Panc1 (cell line): ENCODE measurements around the gene VPS29. TPM values are rescaled to one million over a fixed set of nuclear protein-coding genes. Genes with fewer than 3 reads are reported as not detected.

Experiments used
- ATAC-seq: fragments of 200-7000 bp; cut with Tn5 transposase; 2 replicates; pipeline ENCODE4 v1.9.1; 2020; ENCODE audit warnings: mild to moderate bottlenecking, moderate library complexity
- Bru-seq: library from RNA; stranded (reverse); fragments of 400-500 nt; gene quantifications from one replicate; lab custom pipeline; 2021; lab: Mats Ljungman, UMichigan
- BruChase-seq, 2 experiments: library from RNA; stranded (reverse); fragments of 400-500 nt; gene quantifications; one replicate each; lab custom pipeline; 2021; lab: Mats Ljungman, UMichigan
- BruUV-seq: library from RNA; stranded (reverse); fragments of 400-500 nt; replicated peaks from 2 replicates; lab custom pipeline; 2021; lab: Mats Ljungman, UMichigan
- CTCF ChIA-PET: fragments of 300-600 bp; sonication (Branson Sonifier 250); formaldehyde crosslinking; loops from one replicate; lab custom pipeline; 2022; ENCODE audit warnings: antibody characterized with exemption; lab: Charles Lee
- POLR2A ChIA-PET: fragments of 300-600 bp; sonication (Branson Sonifier 250); formaldehyde crosslinking; loops from one replicate; lab custom pipeline; 2022; ENCODE audit warnings: antibody characterized with exemption; lab: Charles Lee
- DNase-seq: peaks from one replicate; pipeline ENCODE4 v3.0.0-alpha.2; 2010; ENCODE audit warnings: low read depth, low spot score
- H3K27ac ChIP-seq: 2 replicates; pipeline ENCODE4 v1.5.1; 2011; ENCODE audit warnings: mild to moderate bottlenecking, low read length, inconsistent platforms
- H3K27me3 ChIP-seq: fragments of 200-500 bp; sonication (Bioruptor generic); 2 replicates; pipeline ENCODE4 v1.6.0; 2014; ENCODE audit warnings: low read length, inconsistent platforms; ENCODE audit not compliant: control insufficient read depth, insufficient read depth
- H3K36me3 ChIP-seq: fragments of 200-500 bp; sonication (Bioruptor generic); 2 replicates; pipeline ENCODE4 v1.5.1; 2014; ENCODE audit warnings: inconsistent platforms, mild to moderate bottlenecking, low read length, moderate library complexity; ENCODE audit not compliant: control insufficient read depth, insufficient read depth
- H3K4me1 ChIP-seq: 2 replicates; pipeline ENCODE4 v1.5.1; 2011; ENCODE audit warnings: inconsistent platforms, mild to moderate bottlenecking, low read length, moderate library complexity; ENCODE audit not compliant: control insufficient read depth, insufficient read depth
- H3K4me3 ChIP-seq, 2 experiments: 2 replicates each; pipeline ENCODE4 v1.5.1; 2011 to 2012; ENCODE audit warnings: low read depth in 2 of 2, low read length in 2 of 2, mild to moderate bottlenecking in 2 of 2, inconsistent platforms in 1 of 2, moderate library complexity in 1 of 2
- H3K9me3 ChIP-seq: fragments of 200-500 bp; sonication (Bioruptor generic); 2 replicates; pipeline ENCODE4 v1.5.1; 2014; ENCODE audit warnings: low read depth, mild to moderate bottlenecking, inconsistent platforms, low read length, moderate library complexity; ENCODE audit not compliant: control insufficient read depth, insufficient read depth
- POLR2AphosphoS5 ChIP-seq: IDR thresholded peaks from 2 replicates; pipeline ENCODE4 v1.6.1; 2012; ENCODE audit warnings: mild to moderate bottlenecking, low read depth, low read length, moderate library complexity
- SIN3A ChIP-seq: IDR thresholded peaks from 2 replicates; pipeline ENCODE4 v1.6.1; 2012; ENCODE audit warnings: low read depth, mild to moderate bottlenecking, low read length, moderate library complexity, borderline replicate concordance; ENCODE audit not compliant: insufficient read depth
- TCF7L2 ChIP-seq: IDR thresholded peaks from 2 replicates; pipeline ENCODE4 v1.6.1; 2011; ENCODE audit warnings: mild to moderate bottlenecking, low read depth, low read length, inconsistent platforms
- in situ Hi-C: cut with HindIII; loops from 2 replicates; pipeline ENCODE4 v1.10.0; 2016; ENCODE audit warnings: low sequenced_read_pairs, low pct_unique_long_range_greater_than_20kb
- intact Hi-C: fragments of 100-400 bp; cut with micrococcal nuclease; formaldehyde crosslinking; loops from one replicate; pipeline ENCODE4 v1.10.0; 2022; ENCODE audit not compliant: unreplicated experiment
- long read RNA-seq: library from polyadenylated mRNA; unstranded; transcript quantifications from one replicate; pipeline ENCODE4 v2.0.0, GENCODE V29; 2021; ENCODE audit not compliant: unreplicated experiment
- polyA plus RNA-seq: library from polyadenylated mRNA; unstranded; fragments of >200 nt; gene quantifications from one replicate; pipeline ENCODE4 v1.2.1, GENCODE V29; 2012; ENCODE audit warnings: missing spikeins; ENCODE audit not compliant: insufficient read length
- total RNA-seq: library from RNA; stranded (reverse); gene quantifications from one replicate; pipeline ENCODE4 v1.2.1, GENCODE V29; 2021; ENCODE audit not compliant: unreplicated experiment
- TF ChIP-seq, protein P1 (sequence below), 2 experiments: IDR thresholded peaks; 2 replicates each; pipeline ENCODE4 v1.6.1; 2011 to 2012; ENCODE audit warnings: low read depth in 2 of 2, control low read depth in 1 of 2, low read length in 1 of 2, mild to moderate bottlenecking in 1 of 2, moderate library complexity in 1 of 2; ENCODE audit not compliant: insufficient read depth in 1 of 2
- TF ChIP-seq, protein P2 (sequence below): fragments of 450-650 bp; IDR thresholded peaks from 2 replicates; pipeline ENCODE4 v1.5.1; 2017; ENCODE audit warnings: mild to moderate bottlenecking

The VPS29 gene
- total RNA-seq (128 TPM), Bru-seq, nascent RNA (percentile 92 among the genes with signal in this experiment), BruChase-seq, experiment 1, labeled RNA remaining after a 2-hour chase (percentile 95 among the genes with signal in this experiment), BruChase-seq, experiment 2, labeled RNA remaining after a 6-hour chase (percentile 94 among the genes with signal in this experiment)
- polyA plus RNA-seq, result 141 TPM
- long read RNA-seq, transcript VPS29-208 (2 exons, 810 nt), result minor isoform, 5 of 162 reads
- long read RNA-seq, transcript VPS29-206 (4 exons, 1,523 nt), result major isoform, 70 of 162 reads
- long read RNA-seq, partial matches to known transcripts, result 4 of 162 reads
- long read RNA-seq, other reads (novel, unspliced or antisense), result 81 of 162 reads

DNA sequence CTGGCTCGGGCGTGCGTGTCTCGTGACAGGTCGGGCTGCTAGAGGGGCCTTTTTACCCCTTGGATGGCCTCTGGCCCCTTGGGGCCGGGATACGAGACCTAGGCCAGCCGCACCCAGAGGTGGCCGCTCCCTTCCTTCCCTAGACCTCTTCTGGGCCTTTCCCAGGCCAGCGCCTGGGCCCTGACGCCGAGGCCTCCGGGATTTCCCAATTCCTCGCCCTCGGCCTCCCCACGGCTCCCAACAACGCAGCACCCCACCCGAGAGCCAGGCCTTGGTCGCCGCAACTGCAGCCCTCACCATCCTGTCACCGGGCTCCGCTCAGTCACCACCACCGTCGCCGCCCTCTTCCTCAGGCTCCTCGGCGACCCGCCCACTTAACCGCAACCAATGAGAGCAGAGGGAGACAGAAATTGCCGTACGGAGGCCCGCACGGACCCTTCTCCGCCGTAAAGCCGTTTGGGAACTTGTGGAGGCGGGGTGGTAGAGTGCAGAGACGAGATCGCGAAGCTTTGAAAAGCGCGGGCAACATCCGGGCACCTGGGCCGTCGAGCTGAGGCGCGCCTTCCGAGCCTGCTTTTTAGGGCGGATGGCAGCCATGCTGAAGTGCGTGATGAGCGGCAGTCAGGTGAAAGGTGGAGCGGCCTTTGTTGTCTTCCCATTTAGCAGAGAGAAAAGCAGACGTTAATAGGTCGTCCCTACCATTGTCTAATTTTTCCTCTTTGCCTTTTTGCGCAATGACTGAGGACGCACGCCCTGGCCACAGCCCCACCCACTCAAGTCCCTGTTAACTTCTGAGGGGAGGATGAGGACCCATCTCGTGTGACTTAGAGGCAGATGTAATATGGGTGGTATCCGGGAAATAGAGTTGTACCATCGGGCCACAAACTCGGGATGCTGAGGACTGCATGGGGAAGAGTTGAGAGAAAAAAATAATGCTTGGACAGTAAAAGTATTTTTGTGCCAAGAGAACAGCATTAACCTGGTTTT lies at the start of gene VPS29, which contains the start of gene RAD9B:
Gene VPS29 (minus strand): TSS at position 360 of the 987 bp plus-strand sequence. CDS start 60 bp downstream, at position 300.
Gene RAD9B (plus strand): TSS at position 580 of the 987 bp plus-strand sequence. CDS start 7 bp downstream, at position 587.
- TF ChIP-seq TCF7L2 (no peak), POLR2AphosphoS5 (peak; percentile 82), SIN3A (0 out of 2 replicates have a peak, but pooled peaks have one; percentile 40)
- TF ChIP-seq, protein P1, sequence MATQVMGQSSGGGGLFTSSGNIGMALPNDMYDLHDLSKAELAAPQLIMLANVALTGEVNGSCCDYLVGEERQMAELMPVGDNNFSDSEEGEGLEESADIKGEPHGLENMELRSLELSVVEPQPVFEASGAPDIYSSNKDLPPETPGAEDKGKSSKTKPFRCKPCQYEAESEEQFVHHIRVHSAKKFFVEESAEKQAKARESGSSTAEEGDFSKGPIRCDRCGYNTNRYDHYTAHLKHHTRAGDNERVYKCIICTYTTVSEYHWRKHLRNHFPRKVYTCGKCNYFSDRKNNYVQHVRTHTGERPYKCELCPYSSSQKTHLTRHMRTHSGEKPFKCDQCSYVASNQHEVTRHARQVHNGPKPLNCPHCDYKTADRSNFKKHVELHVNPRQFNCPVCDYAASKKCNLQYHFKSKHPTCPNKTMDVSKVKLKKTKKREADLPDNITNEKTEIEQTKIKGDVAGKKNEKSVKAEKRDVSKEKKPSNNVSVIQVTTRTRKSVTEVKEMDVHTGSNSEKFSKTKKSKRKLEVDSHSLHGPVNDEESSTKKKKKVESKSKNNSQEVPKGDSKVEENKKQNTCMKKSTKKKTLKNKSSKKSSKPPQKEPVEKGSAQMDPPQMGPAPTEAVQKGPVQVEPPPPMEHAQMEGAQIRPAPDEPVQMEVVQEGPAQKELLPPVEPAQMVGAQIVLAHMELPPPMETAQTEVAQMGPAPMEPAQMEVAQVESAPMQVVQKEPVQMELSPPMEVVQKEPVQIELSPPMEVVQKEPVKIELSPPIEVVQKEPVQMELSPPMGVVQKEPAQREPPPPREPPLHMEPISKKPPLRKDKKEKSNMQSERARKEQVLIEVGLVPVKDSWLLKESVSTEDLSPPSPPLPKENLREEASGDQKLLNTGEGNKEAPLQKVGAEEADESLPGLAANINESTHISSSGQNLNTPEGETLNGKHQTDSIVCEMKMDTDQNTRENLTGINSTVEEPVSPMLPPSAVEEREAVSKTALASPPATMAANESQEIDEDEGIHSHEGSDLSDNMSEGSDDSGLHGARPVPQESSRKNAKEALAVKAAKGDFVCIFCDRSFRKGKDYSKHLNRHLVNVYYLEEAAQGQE (IDR thresholded peaks at IDR 0.05; ENCODE audit: insufficient read depth in 1 of 2, low read depth in 2 of 2, low read length in 1 of 2), result peak in 1 of 2 experiments; percentile 63; a peak in 1 of 4 replicates
- TF ChIP-seq, protein P2, sequence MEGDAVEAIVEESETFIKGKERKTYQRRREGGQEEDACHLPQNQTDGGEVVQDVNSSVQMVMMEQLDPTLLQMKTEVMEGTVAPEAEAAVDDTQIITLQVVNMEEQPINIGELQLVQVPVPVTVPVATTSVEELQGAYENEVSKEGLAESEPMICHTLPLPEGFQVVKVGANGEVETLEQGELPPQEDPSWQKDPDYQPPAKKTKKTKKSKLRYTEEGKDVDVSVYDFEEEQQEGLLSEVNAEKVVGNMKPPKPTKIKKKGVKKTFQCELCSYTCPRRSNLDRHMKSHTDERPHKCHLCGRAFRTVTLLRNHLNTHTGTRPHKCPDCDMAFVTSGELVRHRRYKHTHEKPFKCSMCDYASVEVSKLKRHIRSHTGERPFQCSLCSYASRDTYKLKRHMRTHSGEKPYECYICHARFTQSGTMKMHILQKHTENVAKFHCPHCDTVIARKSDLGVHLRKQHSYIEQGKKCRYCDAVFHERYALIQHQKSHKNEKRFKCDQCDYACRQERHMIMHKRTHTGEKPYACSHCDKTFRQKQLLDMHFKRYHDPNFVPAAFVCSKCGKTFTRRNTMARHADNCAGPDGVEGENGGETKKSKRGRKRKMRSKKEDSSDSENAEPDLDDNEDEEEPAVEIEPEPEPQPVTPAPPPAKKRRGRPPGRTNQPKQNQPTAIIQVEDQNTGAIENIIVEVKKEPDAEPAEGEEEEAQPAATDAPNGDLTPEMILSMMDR, result no peak
- H3K27ac ChIP-seq, result peak within 1 kb of the TSS; percentile 97
- POLR2A ChIA-PET, result no interaction called here
- DNase-seq (peak; percentile 87), ATAC-seq (peak; percentile 97)
- H3K4me3 ChIP-seq, result peak within 1 kb of the TSS; percentile 91 to 99
- H3K9me3 ChIP-seq, result no peaks in the 10 kb centered on the region
- H3K27me3 ChIP-seq, result no peaks in the 10 kb centered on the region
- peaks cover 19% of the 10 kb centered on the region for H3K4me1 ChIP-seq
- in situ Hi-C loops (loop anchor here (5.0 kb wide), 1 partner anchor 35 kb away; the partner anchor contains the start of genes FAM216A and GPN3), intact Hi-C loops (no loop called here)
- CTCF ChIA-PET, result no interaction called here
- BruUV-seq, result TSS peak; percentile 93
- H3K36me3 ChIP-seq, result peaks cover 6% of the 10 kb centered on the region

DNA sequence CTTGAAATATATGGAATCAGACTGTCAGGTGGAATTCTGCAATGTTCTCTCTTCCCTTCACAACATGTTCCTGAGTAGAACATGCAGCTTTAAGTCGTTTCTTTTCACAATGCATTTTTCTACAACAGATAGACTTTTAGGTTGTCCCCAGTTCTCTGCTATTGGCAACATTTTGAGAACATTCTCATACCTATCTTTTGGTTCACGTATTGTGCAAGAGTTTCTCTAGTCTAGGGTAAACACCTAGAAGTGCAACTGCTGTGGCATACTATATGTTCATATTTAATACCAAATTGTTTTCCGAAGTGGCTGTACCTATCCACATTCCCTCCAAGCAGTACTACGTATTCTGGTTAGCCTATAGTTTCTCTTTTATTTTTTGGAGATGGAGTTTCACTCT lies 49.1 kb upstream of the VPS29 start:
- Histone ChIP-seq H3K36me3 (no peaks in the 10 kb centered on the region), H3K27me3 (no peaks in the 10 kb centered on the region), H3K9me3 (no peaks in the 10 kb centered on the region), H3K4me1 (0 out of 2 replicates have a peak, but pooled peaks cover 3% of the 10 kb centered on the region), H3K4me3 (no peak overlapping the region), H3K27ac (no peak overlapping the region)
- ATAC-seq, result no peak
- intact Hi-C loops, result no loop called here
- ChIA-PET CTCF (interaction anchor here (2.2 kb wide), 1 partner anchor 50 kb away, joined by 11 read pairs; no protein-coding TSS in a partner anchor), POLR2A (no interaction called here)
- DNase-seq, result no peak
- no TSS peak for BruUV-seq
- no peak for TF ChIP-seq POLR2AphosphoS5
- in situ Hi-C loops, result no loop called here
